Measurements from ENCODE around the gene ZNF423.

ZNF423 gene

GRCh38 chr16:49837688-49838410 is 18.1 kb downstream of the ZNF423 start:
- peak; percentile 36; the same call in 1 of the 2 replicates for TF ChIP-seq POLR2AphosphoS5 (IDR thresholded peaks at IDR 0.05; ENCODE audit: low read depth, low read length)
- no peak for TF ChIP-seq REST (IDR thresholded peaks at IDR 0.05; ENCODE audit: insufficient read depth in 1 of 2, low read depth in 2 of 2, low read length in 2 of 2)

GRCh38 chr16:49836668-49837067 is 19.2 kb downstream of the ZNF423 start:
- TF ChIP-seq REST (IDR thresholded peaks at IDR 0.05; ENCODE audit: insufficient read depth in 1 of 2, low read depth in 2 of 2, low read length in 2 of 2) (no peak), POLR2AphosphoS5 (IDR thresholded peaks at IDR 0.05; ENCODE audit: low read depth, low read length) (no peak), SIN3A (IDR thresholded peaks at IDR 0.05; ENCODE audit: borderline replicate concordance, insufficient read depth, low read length) (no peak), TAF1 (IDR thresholded peaks at IDR 0.05; ENCODE audit: borderline replicate concordance, insufficient read depth, low read length) (no peak), FOXP2 (optimal IDR thresholded peaks at IDR 0.05; ENCODE audit: borderline replicate concordance, extremely low read depth, extremely low read length, insufficient read depth) (no peak)

GRCh38 chr16:49836218-49836617 is 19.7 kb downstream of the ZNF423 start:
- TF ChIP-seq FOXP2 (optimal IDR thresholded peaks at IDR 0.05; ENCODE audit: borderline replicate concordance, extremely low read depth, extremely low read length, insufficient read depth): no peak
- no peak for TF ChIP-seq POLR2AphosphoS5 (IDR thresholded peaks at IDR 0.05; ENCODE audit: low read depth, low read length)

- TF ChIP-seq REST (IDR thresholded peaks at IDR 0.05; ENCODE audit: insufficient read depth in 1 of 2, low read depth in 2 of 2, low read length in 2 of 2) (no peak), FOXP2 (optimal IDR thresholded peaks at IDR 0.05; ENCODE audit: borderline replicate concordance, extremely low read depth, extremely low read length, insufficient read depth) (no peak), SIN3A (IDR thresholded peaks at IDR 0.05; ENCODE audit: borderline replicate concordance, insufficient read depth, low read length) (no peak), POLR2AphosphoS5 (IDR thresholded peaks at IDR 0.05; ENCODE audit: low read depth, low read length) (no peak), TAF1 (IDR thresholded peaks at IDR 0.05; ENCODE audit: borderline replicate concordance, insufficient read depth, low read length) (no peak)
Measured at GRCh38 chr16:49835161-49835777, 20.6 kb downstream of the ZNF423 start.

GRCh38 chr16:49834531-49835151 is 21.3 kb downstream of the ZNF423 start:
- TF ChIP-seq FOXP2 (optimal IDR thresholded peaks at IDR 0.05; ENCODE audit: borderline replicate concordance, extremely low read depth, extremely low read length, insufficient read depth) (no peak), SIN3A (IDR thresholded peaks at IDR 0.05; ENCODE audit: borderline replicate concordance, insufficient read depth, low read length) (no peak), POLR2AphosphoS5 (IDR thresholded peaks at IDR 0.05; ENCODE audit: low read depth, low read length) (no peak), TAF1 (IDR thresholded peaks at IDR 0.05; ENCODE audit: borderline replicate concordance, insufficient read depth, low read length) (no peak), REST (IDR thresholded peaks at IDR 0.05; ENCODE audit: insufficient read depth in 1 of 2, low read depth in 2 of 2, low read length in 2 of 2) (no peak)

All from PFSK-1 (cell line).